CD4-positive, alpha-beta T cell treated with Interleukin-15 for 1 hour (primary cell): ENCODE results near the gene COL11A1.

Experiments used
- DNase-seq: peaks from one replicate; pipeline ENCODE4 v3.0.0-alpha.2; 2020

COL11A1 gene

GRCh38 chr1:102896771-102897170 is 211.6 kb downstream of the COL11A1 start:
- no peak for DNase-seq

DNA sequence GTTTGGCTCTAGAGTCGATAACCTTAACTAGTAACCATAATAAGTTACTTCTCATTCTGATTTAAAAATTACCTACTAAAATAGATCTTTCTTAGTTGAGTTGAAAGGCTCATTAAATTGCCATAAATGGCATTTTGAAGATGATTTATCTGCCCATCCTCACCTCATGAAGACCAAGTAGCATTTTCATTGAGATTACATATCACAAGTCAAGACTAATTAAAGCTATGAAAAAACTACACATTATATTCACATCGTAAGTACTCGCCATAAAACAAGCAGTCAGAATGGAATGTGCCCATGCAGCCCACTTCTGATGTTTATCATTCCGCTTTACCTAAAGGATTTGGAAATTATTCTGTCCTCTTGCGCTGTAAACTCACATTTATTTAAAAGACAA is 212.0 kb downstream of the COL11A1 start:
- DNase-seq, result no peak

- no peak for DNase-seq
Measured at GRCh38 chr1:102891868-102892625, 216.3 kb downstream of the COL11A1 start.

DNA sequence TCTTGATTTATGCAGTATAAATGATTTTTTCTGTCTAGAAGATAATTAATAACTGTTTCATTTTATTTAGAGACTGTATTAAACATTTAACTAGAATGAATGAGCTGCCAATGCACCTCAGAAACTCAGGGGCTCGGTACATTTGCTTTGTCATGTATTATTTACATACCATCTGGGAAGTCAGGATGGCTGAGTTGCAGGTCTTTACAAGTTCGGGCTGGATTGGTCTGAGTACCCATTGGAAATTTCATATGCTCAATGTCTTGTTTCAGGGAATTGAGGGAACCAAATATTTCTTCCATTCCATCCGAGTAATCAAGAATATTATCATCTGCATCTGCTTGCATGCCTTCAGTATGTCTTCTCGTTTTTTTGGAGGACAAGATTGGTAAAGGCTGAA is 221.7 kb downstream of the COL11A1 start:
- no peak for DNase-seq

DNA sequence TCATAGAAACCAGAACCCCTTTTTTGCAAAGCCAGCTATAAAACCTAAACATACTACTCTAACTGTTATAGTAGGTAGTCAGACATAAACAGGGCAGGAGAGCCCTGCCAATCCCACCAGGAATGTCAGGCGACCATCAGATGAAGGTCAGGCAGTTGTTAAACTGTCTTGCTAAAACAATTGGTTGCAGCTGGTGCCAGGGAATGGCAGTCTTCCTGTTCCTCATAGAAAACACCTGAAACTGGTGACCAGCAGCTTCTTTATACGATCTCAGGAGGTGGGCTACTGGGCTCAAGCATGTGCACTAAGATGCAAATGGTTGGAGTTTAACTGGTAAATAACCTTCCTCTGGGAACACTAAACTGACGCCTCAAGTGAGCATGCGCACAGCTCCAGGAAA is 224.1 kb downstream of the COL11A1 start:
- DNase-seq, result no peak

GRCh38 chr1:102879439-102879993 is 228.8 kb downstream of the COL11A1 start:
- no peak for DNase-seq

DNA sequence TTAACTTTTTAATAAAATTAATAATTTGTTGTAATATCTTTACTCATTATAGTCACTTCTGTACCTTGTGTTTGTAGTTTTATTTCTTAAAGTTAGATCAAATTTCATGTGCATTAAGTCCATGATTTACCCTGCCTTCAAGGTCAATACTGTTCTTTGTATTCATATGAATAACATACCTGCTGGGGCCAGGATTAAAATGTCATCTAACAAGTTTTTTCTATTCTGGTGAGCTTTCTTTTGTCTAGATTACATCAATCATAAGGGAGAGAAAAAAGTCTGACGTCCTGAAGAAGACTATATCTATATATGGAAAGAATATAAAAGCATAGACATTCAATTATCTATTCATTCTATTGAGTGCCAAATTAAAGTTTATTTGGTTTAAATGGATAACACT is 232.6 kb downstream of the COL11A1 start:
- no peak for DNase-seq

- no peak for DNase-seq
Measured at GRCh38 chr1:102872526-102872925, 235.8 kb downstream of the COL11A1 start.

- DNase-seq, result no peak
Measured at GRCh38 chr1:102872097-102872496, 236.2 kb downstream of the COL11A1 start.

DNA sequence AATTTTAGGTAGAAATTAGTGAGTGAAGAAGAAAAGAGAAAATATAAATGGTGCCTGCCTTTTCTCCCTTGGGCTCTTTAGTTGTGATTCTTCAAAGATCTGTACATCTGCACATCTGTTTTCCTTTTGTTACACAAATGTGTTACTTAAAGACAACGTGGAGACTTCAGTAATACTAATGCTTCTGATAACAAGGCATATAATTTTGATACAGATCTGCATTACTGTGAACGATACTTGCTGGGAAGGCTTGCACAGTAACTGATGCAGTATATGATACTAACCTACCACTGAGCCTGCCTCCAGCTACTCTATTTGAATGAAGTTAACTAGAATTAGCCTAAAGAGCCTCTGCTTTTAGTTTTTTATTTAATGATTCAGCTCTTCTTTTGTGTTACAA is 244.6 kb downstream of the COL11A1 start:
- DNase-seq, result no peak

DNA sequence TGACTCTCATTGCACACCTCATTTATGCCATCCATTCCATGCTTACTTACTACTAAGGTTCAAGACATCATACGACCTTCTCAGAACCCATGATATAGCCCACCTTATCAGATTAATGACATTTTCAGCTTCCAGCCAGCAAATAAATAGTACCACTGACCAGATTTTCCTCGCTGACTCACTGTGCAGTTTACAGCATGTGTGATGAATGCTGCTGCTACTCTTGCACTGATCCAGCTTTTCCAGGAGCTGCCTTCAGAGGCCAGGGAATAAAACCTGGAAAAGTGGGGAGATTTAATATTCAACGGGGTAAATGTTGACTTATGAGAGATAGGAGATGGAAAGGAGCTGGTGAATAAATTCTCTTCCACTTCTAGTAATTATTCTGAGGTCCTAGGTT is 247.1 kb downstream of the COL11A1 start:
- DNase-seq, result no peak

GRCh38 chr1:102858695-102859094 is 249.6 kb downstream of the COL11A1 start:
- no peak for DNase-seq

- DNase-seq, result no peak
Measured at GRCh38 chr1:102857251-102857650, 251.1 kb downstream of the COL11A1 start.

- DNase-seq, result no peak
Measured at GRCh38 chr1:102853701-102854187, 254.6 kb downstream of the COL11A1 start.

GRCh38 chr1:102853136-102853535 is 255.2 kb downstream of the COL11A1 start:
- no peak for DNase-seq

- DNase-seq, result no peak
Measured at GRCh38 chr1:102852613-102853012, 255.7 kb downstream of the COL11A1 start.

DNA sequence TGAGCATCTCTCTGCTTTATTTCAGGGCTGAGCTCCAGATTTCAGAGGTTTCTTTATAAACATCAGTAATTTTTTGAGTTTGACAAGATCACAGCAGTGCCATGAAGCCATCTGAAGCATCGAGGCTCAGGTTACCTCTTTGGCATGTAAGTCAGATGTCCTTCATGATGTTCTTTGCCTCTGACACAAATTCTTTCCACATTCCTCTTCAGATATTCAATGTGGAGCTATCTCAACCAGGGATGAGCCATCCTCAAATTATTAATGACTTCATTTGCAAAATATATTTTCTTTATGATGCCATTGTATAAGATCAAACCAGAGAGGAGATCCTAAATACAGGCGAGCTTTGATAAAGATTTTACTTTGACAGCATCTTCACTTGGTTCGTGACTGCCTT is 256.7 kb downstream of the COL11A1 start:
- no peak for DNase-seq

GRCh38 chr1:102842606-102843005 is 265.7 kb downstream of the COL11A1 start:
- no peak for DNase-seq

DNA sequence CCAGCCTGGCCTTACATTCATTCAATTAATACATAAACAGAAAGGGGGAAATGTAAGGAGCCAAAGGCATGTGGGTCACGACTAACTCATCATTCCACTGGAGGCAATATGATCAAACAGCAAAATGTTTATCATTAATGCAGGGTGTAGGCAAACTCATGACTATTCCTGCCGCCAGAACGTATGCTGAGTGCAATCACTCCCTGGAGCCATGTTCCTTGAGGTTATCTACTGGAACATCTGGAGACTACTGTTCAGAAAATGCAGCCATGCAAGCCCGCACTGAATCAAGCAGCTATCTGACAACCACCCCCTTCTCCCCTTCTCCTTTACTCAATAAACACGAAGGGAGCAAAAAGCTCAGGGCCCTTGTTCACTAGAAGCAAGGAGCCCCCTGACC is 267.6 kb downstream of the COL11A1 start:
- no peak for DNase-seq

- DNase-seq, result no peak
Measured at GRCh38 chr1:102838016-102838415, 270.3 kb downstream of the COL11A1 start.

DNA sequence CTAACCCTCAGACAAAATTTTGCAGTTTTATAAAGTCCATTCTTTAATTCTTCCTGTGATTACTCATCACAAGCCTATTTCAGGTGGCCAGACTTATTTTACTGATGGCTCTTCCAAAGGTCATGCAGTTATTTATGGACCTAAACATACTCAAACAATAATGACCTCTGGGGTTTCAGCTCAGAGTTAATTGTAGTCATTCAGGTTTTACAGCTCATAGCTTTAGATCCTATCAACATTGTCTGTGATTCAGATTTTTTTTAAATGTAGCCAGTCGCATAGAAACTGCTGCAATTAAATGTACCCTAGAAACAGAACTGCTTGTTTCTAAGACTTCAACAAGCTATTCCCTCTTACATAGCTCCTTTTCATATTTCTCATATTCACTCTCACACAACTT is 270.8 kb downstream of the COL11A1 start:
- DNase-seq, result no peak

- no peak for DNase-seq
Measured at GRCh38 chr1:102836991-102837390, 271.3 kb downstream of the COL11A1 start.

- no peak for DNase-seq
Measured at GRCh38 chr1:102834688-102835320, 273.5 kb downstream of the COL11A1 start.

DNA sequence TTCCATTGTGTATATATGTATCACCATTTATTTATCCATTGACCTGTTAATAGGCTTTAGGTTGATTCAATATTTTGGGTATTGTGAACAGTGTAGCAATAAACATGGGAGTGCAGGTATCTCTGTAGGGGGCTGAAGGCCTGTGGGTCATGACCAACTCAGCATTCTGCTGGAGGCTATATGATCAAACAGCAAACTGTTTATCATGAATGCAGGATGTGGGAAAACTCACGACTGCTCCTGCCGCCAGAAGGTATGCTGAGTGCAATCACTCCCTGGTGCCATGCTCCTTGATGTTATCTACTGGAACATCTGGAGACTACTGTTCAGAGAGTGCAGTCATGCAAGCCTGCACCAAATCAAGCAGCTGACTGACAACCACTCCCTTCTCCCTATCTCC is 275.2 kb downstream of the COL11A1 start:
- no peak for DNase-seq
